COLO668 (cell line): ENCODE data around the gene CFHR5.
"Not testable (repeated sequence)": the region's sequence is repeated elsewhere in the genome, so short reads cannot be mapped to it uniquely, and the experiment has no call there.

Experiments used
- DNase-seq: peaks from one replicate; lab custom pipeline; 2025; ENCODE audit not compliant: unreplicated experiment; lab: John Stamatoyannopoulos, UW

Gene CFHR5

DNA sequence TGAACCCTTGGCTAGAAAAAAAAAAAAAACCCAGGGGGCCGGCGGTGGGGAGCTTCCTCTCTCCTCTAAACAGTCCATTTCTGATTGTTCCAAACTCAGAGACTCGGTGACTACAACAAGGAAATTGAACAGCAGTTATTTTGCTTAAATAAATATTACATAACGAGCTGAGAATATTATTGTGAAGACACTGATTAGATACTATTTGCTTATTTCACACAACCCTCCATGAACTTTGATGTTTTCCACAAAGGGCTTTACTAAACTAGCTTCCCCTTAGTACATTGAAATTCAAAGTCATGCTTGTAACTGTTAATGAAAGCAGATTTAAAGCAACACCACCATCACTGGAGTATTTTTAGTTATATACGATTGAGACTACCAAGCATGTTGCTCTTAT is at the start of gene CFHR5:
TSS of gene CFHR5 (plus strand) at position 279 of the 400 bp plus-strand sequence. CDS start at position 388, 109 bp downstream.
- no peak for DNase-seq

DNA sequence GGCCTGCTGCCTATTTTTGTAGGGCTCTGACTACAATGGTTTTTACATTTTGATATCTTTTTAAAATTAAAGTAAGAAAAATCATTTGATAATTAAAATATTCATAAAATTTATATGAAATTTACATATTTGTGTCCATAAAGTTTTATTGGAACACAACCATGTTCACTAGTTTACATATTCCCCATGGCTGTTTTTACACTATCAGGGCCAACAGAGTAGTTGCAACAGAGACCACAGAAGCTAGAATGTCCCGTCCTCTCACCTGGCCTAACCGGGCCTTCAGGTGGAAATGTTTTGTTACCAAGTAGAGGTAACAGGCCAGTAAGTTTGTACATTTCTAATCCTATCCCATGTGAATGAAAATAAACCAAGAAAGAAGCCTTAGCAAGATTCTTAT is 44.5 kb upstream of the CFHR5 start:
- DNase-seq = not testable (repeated sequence)

DNA sequence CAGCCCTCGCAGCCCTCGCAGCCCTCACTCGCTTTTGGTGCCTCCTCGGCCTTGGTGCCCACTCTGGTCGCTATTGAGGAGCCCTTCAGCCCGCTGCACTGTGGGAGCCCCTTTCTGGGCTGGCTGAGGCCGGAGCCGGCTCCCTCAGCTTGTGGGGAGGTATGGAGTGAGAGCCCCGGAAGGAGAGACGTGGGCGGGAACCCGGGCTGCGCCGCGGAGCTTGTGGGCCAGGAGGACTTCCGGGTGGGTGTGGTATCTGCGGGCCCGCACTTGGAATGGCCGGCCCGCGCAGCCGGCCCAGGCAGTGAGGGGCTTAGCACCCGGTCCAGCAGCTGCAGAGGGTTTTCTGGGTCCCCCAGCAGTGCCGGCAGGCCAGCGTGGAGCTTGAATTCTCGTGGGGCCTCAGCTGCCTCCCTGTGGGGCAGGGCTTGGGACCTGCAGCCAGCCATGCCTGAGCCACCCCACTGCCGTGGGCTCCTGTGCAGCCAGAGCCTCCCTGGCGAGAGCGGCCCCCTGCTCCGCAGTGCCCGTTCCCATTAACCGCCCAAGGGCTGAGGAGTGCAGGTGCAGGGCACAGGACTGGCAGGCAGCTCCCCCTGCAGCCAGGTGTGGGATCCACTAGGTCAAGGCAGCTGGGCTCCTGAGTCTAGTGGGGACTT is 43.7 kb upstream of the CFHR5 start:
- DNase-seq = no peak

DNA sequence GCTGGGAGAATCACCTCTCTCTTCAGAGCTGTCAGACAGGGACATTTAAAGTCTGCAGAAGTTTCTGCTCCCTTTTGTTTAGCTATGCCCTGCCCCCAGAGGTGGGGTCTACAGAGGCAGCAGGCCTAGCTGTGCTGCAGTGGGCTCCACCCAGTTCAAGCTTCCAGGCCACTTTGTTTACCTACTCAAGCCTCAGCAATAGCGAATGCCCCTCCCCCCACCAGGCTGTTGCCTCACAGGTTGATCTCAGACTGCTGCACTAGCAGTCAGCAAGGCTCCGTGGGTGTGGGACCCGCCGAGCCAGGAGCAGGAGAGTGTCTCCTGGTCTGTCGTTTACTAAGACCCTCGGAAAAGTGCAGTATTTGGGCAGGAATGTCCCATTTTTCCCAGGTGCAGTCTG is 35.9 kb upstream of the CFHR5 start:
- peak; percentile 50 for DNase-seq

DNA sequence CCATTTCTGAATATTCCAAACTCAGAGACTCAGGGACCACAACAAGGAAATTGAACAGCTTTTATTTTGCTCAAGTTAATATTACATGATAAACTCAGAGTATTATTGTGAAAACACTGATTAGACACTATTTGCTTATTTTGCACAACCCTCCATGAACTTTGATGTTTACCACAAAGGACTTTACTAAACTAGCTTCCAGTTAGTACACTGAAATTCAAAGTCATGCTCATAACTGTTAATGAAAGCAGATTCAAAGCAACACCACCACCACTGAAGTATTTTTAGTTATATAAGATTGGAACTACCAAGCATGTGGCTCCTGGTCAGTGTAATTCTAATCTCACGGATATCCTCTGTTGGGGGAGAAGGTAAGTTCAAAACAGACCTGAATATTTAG is 33.8 kb upstream of the CFHR5 start, which contains the start of gene CFHR2:
TSS of gene CFHR2 (plus strand) at position 171 of the 400 bp plus-strand sequence. CDS start at position 314, 143 bp downstream.
- DNase-seq = not testable (repeated sequence)

DNA sequence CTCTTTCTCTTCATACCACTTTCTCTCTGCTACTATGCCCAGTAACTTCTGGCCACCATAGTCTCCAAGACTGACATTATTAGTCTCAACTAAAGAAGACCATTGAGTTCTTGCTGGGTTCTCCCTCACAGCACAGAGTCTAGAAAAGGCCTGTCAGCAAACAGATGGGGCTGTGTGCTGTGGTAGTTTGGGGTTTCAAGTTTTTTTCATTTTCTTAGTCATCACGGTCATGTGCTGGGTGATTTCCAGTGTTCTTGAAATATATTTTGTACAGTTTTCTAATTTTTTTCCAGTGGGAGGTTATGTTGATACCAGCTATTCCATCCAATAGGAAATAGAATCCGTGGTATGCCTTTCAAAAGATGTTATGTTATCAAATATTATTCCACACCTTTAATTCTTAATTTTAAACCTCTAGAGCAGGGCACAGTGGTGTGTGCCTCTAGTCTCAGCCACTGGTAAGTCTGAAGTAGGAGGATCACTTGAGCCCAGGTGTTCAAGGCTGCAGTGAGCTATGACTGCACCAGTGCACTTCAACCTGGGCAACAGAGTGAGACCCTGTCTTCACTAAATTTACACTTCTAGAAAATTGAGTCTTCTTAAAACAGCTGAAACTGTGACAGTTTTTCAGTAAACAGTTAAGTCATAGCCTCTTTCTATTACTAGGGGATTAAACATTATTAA is 25.5 kb upstream of the CFHR5 start:
- DNase-seq = no peak

DNA sequence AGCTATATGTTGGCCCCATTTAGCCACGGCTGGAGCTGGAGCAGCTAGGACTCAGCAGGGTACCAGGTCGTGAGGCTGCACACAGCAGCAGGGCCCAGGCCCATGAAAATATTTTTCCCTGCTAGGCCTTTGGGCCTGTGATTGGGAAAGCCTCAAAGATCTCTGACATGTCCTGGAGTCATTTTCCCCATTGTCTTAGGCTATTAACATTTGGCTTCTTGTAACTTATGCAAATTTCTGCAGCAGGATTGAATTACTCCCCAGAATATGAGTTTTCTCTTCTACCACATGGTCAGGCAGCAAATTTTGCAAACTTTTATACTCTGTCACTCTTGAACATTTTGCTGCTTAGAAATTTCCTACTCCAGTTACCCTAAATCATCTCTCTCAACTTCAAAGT is 22.6 kb upstream of the CFHR5 start:
- DNase-seq = no peak

DNA sequence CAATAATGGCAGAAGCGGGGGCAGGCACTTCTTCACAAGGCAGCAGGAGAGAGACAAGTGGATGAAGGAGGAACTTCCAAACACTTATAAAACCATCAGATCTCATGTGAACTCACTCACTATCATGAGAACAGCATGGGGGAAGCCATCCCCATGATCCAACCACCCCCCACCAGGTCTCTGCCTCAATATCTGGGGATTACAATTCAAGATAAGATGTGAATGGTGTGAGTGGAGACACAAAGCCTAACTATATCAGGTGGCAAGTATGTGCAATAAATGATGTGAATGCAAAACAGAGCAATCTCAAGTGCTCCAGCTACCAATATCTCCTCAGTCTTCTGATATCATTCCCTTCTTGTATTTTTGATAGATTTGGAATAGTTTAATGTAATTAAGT is 21.4 kb upstream of the CFHR5 start:
- DNase-seq = no peak

DNA sequence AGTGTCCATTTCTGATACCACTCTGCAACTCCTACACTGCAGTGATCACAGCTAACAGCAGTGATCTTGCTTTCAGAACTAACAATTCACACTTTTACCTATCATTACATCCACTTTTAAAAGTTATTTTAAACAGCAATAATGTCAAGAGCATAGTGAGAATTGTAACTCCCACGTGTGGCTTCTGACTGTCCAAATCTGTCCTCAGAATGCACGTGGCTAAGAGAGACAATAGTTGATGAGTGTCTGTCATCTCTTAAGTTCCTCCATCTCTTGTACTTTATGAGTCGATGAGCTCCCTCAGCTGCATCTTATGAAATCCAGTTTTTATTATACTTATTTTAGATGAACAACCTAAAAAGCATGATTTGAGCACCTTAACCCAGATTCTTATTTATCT is 16.5 kb upstream of the CFHR5 start:
- DNase-seq = no peak

DNA sequence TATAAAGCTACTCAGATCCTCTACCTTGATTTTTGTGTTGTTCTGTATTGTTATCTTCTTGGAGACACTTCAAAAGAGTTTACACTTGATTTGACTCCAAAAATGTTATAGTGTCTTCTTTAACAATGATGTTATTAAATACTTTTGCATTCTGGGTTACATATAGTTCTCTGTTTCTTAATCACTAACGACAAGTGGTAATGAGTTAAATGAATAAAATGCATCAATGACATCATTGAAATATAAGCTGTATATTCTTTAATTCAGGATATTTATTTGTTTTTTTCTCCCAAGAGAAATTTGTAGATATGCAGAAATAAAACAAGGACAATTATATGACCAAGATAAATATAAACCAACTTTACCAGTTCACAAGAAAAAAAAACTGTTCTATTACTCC is 7.2 kb upstream of the CFHR5 start:
- DNase-seq = no peak

DNA sequence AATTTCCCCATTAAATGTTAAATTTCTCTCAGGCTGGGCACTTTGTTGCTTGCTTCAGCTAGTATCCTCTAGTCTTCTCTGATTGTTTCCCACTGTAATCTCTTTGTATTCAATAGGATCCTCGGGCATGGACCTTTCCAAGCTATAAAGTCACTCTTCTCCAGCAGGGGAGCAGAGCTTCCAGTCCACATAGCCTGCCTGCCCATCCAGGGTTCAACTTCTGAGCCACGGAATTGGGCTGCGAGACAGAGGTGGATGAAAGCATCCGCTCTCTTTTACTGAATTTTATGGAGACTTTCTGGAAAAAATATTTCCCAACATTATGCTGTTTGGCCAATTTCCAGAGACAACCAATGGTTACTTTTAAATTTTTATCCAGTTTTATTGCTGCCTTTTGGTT is 1.1 kb upstream of the CFHR5 start:
- no peak for DNase-seq

DNA sequence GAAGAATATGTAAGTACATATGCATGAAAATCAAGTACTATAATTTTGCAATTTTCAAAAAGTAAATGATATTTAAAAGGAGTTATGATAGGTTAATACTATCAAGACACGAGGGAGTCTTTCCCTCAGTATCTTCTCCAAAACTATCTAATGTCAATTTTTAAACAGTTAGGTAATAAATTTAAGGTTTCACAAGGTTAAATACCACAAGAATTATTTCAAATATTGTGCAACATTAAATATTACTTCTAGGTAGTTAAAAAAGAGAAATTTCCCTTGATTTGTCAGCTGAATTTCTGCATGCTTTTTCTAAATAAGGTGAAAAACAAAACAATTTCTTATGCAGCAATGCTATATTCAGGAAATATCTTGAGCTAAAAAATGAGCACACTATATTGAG is 3.5 kb downstream of the CFHR5 start:
- DNase-seq = no peak

DNA sequence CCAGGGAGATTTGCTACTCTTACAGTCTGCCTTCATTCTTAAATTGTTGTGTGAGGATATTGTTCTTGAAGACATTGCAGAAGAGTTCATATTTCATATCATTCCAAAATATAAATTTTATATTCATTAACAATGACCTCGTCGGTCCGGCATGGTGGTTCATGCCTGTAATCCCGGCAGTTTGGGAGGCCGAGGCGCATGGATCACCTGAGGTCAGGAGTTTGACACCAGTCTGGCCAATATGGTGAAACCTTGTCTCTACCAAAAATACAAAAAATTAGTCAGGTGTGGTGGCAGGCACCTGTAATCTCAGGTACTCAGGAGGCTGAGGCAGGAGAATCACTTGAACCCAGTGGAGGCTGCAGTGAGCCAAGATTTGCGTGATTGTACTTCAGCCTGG is 4.9 kb downstream of the CFHR5 start:
- DNase-seq = not testable (repeated sequence)

DNA sequence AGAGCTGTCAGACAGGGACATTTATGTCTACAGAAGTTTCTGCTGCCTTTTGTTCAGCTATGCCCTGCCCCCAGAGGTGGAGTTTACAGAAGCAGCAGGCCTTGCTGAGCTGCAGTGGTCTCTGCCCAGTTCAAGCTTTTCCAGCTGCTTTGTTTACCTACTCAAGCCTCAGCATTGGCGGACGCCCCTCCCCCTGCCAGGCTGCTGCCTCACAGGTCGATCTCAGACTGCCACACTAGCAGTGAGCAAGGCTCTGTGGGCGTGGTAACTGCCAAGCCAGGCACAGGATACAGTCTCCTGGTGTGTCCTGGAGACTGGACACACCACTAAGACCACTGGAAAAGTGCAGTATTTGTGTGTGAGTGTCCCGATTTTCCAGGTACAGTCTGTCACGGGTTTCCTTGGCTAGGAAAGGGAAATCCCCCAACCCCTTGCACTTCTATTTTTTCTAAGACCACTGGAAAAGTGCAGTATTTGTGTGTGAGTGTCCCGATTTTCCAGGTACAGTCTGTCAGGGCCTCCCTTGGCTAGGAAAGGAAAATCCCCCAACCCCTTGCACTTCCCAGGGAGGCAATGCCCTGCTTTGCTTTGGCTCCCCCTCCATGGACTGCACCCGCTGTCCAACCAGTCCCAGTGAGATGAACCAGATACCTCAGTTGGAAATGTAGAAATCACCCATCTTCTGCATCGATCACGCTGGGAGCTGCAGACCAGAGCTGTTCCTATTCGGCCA is 14.7 kb downstream of the CFHR5 start:
- DNase-seq = peak; percentile 86

DNA sequence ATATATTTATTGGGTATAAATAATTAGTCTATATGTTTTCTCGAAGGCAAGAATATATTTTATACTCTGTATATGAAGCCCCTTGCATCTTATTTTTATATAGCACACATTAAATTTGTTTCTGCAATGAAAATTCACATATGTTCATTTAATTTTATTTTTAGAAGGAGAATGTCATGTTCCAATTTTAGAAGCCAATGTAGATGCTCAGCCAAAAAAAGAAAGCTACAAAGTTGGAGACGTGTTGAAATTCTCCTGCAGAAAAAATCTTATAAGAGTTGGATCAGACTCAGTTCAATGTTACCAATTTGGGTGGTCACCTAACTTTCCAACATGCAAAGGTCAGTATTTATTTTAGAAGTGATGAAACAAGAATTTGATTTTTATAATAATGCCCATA is 16.6 kb downstream of the CFHR5 start:
- DNase-seq = no peak

DNA sequence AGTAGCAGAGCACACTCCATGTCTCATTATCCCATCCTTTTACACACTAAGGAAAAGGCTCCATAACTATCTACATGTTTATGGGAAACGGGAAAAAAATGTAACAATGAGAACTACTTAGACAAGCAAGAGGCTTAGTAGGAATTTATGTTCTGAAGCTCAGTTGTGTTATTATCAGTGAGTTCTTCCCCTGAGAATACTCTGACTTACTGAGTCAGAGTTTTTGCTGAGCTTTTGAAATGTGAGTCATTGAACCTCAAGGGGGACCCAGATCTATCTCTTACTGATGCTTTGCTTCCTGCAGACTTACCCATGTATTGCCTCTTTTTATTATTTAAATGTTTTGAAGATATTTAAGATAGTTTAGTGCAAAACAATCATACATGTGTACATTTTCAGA is 20.1 kb downstream of the CFHR5 start:
- DNase-seq = no peak

DNA sequence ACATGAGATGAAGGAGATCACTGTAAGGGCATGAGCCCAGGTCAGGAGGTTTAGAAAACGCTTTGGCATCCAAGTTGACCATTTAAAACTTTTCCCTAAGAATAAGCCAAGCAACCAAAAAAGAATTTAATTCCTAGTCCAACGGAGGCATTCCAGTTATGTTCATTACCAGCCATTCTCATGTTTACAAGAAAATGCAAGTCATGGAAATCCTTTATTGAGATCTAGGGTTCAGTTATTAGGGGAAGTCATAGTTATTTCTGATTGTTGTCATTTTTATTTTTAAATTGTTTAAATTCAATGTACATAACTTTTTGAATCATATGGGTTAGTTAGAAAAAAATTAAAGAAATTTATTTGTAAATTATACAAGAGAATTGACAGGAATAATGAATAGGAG is 24.5 kb downstream of the CFHR5 start:
- no peak for DNase-seq

DNA sequence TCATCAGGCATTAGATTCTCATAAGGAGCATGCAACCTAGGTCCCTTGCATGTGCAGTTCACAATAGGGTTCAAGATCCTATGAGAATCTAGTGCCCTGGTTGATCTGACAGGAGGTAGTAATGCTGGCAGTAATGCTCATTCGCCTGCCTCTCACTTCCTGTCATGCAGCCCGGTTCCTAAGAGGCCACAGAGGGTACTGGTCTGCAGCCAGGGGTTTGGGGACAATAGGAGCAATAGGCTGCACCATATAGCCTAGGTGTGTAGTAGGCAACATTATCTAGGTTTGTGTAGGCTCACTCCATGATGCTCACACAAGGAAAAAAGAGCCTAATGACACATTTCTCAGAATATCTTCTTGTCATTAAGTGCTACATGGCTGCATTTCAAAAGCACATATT is 25.8 kb downstream of the CFHR5 start:
- no peak for DNase-seq

DNA sequence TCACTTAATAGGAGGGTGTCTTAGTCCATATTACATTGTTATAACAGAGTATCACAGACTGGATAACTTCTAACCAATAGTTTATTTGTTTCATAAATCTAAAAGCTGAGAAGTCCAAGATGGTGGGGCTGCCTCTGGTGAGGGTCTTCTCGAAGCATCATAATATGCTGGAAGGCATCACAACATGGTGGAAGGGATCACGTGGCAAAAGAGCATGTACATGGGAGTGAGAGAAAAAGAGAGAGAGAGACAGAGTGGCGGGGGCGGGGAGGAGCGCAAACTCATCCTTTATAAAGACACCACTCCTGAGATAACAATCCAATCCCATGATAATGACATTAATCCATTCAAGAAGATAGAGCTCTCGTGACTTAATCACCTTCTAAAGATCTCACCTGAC is 31.5 kb downstream of the CFHR5 start:
- no peak for DNase-seq

DNA sequence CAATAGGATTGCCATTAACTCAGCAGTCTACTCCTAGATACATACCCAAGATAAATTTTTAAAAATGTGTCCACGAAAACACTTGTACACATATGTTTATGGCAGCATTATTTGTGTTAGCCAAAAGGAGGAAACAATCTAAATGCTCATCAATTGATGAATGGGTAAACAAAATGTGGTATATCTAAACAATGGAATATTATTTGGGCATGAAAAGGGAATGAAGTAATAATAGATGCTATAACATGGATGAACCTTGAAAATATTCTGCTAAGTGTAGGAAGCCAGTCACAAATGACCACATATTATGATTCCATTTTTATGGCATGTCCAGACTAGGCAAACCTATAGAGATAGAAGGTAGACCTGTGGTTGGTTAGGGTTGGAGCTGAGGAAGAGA is 34.3 kb downstream of the CFHR5 start:
- no peak for DNase-seq

DNA sequence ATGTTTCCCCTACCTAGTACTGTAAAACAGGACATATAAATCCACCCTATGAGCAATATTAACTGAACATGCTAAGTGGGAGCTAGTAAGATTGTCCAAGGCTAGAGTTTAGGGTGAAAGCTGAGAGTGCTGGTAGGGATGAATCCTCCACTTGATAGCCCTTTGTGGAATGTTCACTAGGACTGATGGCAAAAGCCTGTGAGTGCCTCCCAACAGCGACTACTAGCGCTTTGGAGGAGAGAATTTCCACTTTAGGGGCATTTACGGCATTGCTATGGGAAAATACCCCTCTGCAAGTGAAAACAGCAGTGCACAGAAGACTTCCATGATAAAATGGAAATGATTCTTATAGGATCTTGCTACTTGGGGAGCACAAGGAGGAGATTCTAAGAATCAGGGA is 35.9 kb downstream of the CFHR5 start:
- DNase-seq = no peak

DNA sequence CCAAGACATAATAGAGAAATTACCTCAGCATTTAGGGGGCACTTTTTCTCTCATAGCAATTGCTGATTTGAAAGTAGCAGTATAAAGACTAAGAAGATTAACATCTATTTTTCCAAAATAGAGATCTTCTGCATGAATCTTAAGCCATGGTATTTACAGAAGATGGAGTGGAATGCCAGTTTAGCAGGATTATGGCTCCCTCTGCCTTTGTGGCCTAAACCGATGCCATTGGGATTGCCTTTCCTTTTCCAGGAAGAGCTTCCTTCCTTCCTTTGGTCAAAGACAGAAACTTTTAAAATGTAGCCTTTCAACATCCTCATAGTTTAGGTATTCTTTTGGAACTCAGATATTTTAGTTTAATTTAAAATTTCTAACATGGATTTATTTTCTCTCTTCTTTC is 39.4 kb downstream of the CFHR5 start:
- DNase-seq = no peak
